Right cardiac atrium (tissue), 5 donors: ENCODE data around the gene KRT76. TPM values are rescaled to one million over a fixed set of nuclear protein-coding genes. Genes with fewer than 3 reads are reported as not detected.

Source experiments
- ATAC-seq, 2 donors: fragments of 200-7000 bp; cut with Tn5 transposase; one replicate each; pipeline versions ENCODE4 v1.8.0 to v1.9.1; 2020; ENCODE audit warnings: moderate library complexity in 2 of 2, mild to moderate bottlenecking in 1 of 2
- DNase-seq, 3 donors: peaks; one replicate each; pipeline ENCODE4 v3.0.0-alpha.2; 2020
- H3K27ac ChIP-seq: one replicate; pipeline ENCODE4 v1.5.1; 2013; ENCODE audit warnings: mild to moderate bottlenecking, low read length, control low read depth, moderate library complexity
- H3K27me3 ChIP-seq: one replicate; pipeline ENCODE4 v1.6.1; 2013; ENCODE audit not compliant: control insufficient read depth, insufficient read depth
- H3K4me1 ChIP-seq: one replicate; pipeline ENCODE4 v1.6.1; 2013; ENCODE audit warnings: low read length; ENCODE audit not compliant: control insufficient read depth, insufficient read depth
- H3K4me3 ChIP-seq: one replicate; pipeline ENCODE4 v1.5.1; 2013; ENCODE audit warnings: low read length, control low read depth
- H3K9me3 ChIP-seq: one replicate; pipeline ENCODE4 v1.6.1; 2013; ENCODE audit warnings: low read length; ENCODE audit not compliant: control insufficient read depth
- WGBS: extraction: QIAGEN DNeasy Blood & Tissue Kit; methylation state at CpG from one replicate; pipeline ENCODE4 v1.1.7; 2013; 5-methylcytosine and 5-hydroxymethylcytosine counted together
- intact Hi-C, 4 donors: fragments of 100-400 bp; cut with DNase I; formaldehyde crosslinking; loops; one replicate each; pipeline versions ENCODE4 v1.11.0 to v1.14.0; 2022 to 2023
- polyA plus RNA-seq: library from polyadenylated mRNA; stranded (reverse); fragments of 200-250 nt; gene quantifications from one replicate; pipeline ENCODE4 v1.2.3, GENCODE V29; 2013
- total RNA-seq, 4 donors: library from RNA; stranded (reverse); fragmentation: NEBNext Ultra II Directional; extraction: Animal tissue kit (Norgen Biotek cat#: 25700); gene quantifications; one replicate each; pipeline ENCODE4 v1.2.1, GENCODE V29; 2021
- donor health status: healthy with polysubstance abuse.
- donor health status: DM: no; HTN: yes; CAD: no.
- donor health status: DM: no; HTN: no; CAD: no.
- donor health status: DM: no; HTN: yes; CAD: no; lungs with severe emphysema.
- donor health status: DM: yes; HTN: yes; CAD: no.

Gene KRT76
- total and polyA plus RNA-seq, 5 donors, result not detected

DNA sequence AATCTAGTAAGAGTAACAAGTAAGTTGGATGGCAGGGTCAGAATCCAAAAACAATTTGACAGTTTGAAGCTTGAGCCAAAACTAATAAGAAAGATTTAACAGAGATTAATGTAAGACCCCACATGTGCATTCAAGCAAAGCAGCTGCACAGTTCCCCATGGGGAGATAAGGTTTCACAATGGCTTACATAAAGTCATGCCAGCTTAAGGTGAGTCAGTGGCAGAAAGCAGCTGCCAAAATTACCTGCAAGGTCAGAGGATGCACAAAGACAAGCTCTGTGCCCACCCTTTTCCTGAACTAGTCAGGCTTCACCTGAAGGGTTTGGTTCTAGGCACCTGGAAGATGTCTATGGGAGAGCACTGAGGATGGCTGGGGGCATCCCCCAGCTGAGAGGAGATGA, 37.2 kb downstream of the KRT76 start:
- no peak overlapping the region for H3K4me3 ChIP-seq
- intact Hi-C loops, result no loop called here
- ATAC-seq, result no peak
- H3K9me3 ChIP-seq, result peaks cover 2% of the 10 kb centered on the region
- no peak for DNase-seq
- no peaks in the 10 kb centered on the region for H3K4me1 ChIP-seq
- H3K27me3 ChIP-seq, result no peaks in the 10 kb centered on the region
- no peak overlapping the region for H3K27ac ChIP-seq

- DNase-seq (no peak), ATAC-seq (no peak)
- intact Hi-C loops, result no loop called here
- no peak overlapping the region for H3K27ac ChIP-seq
- H3K9me3 ChIP-seq, result peaks cover 2% of the 10 kb centered on the region
- no peaks in the 10 kb centered on the region for H3K27me3 ChIP-seq
- 70% methylated on average over 5 of the region's 5 CpGs for WGBS
- H3K4me1 ChIP-seq, result no peaks in the 10 kb centered on the region
- H3K4me3 ChIP-seq, result no peak overlapping the region
Observed at GRCh38 chr12:52735816-52736632, 41.1 kb downstream of the KRT76 start.

- Histone ChIP-seq H3K4me1 (no peaks in the 10 kb centered on the region), H3K9me3 (peaks cover 2% of the 10 kb centered on the region), H3K27me3 (no peaks in the 10 kb centered on the region), H3K27ac (no peak overlapping the region), H3K4me3 (no peak overlapping the region)
- no peak for DNase-seq
- intact Hi-C loops, result no loop called here
- ATAC-seq, result no peak
- WGBS, result 70% methylated on average over 8 of the region's 8 CpGs
Observed at GRCh38 chr12:52735106-52735505, 42.0 kb downstream of the KRT76 start.

- no peaks in the 10 kb centered on the region for H3K27me3 ChIP-seq
- no peak overlapping the region for H3K27ac ChIP-seq
- H3K9me3 ChIP-seq, result peaks cover 2% of the 10 kb centered on the region
- no peaks in the 10 kb centered on the region for H3K4me1 ChIP-seq
- H3K4me3 ChIP-seq, result no peak overlapping the region
- DNase-seq (no peak), ATAC-seq (no peak)
- WGBS, result 57% methylated on average over 2 of the region's 2 CpGs
- intact Hi-C loops, result no loop called here
Observed at GRCh38 chr12:52730793-52731192, 46.4 kb downstream of the KRT76 start.

DNA sequence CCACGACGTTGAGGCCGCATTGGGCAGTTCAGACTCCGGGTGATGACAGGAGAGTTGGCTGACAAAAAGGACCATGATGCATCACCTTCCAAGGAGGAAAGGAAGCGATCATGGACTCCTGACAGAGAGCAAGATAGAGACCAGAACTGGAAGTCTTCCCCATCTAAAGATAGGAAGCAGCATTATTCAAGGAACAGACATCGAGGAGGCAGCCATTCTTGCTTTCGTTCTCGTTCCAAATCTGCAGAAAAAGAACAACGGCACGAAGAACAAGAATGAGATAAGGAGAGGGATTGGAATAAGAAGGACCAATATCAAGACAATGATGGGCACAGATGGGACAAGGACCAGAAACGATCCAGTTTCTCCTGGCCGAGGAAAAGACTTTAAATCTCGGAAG, 46.8 kb downstream of the KRT76 start:
- Histone ChIP-seq H3K9me3 (peaks cover 2% of the 10 kb centered on the region), H3K4me1 (no peaks in the 10 kb centered on the region), H3K4me3 (no peak overlapping the region), H3K27me3 (no peaks in the 10 kb centered on the region), H3K27ac (no peak overlapping the region)
- intact Hi-C loops, result no loop called here
- no peak for DNase-seq
- ATAC-seq, result no peak
- WGBS, result 74% methylated on average over 13 of the region's 13 CpGs

DNA sequence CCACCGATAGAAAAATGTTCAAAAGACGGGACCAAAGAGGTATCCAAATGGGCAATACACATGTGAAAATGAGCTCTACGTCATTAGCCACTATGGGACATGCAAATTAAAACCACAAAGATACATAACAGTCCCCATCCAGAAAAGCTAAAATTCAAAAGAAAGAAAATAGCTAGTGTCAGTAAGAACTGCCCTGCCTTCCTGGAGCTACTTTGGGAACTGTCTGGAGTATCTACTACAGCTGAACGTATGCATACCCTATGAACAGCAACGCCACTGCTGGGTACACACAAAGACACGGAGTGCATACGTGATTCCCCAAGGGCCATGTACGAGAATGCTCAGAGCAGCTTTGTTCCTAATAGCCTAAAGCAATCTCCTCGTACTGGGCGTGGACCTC, 48.0 kb downstream of the KRT76 start:
- no peaks in the 10 kb centered on the region for H3K27me3 ChIP-seq
- DNase-seq, result no peak
- H3K9me3 ChIP-seq, result no peaks in the 10 kb centered on the region
- no peak overlapping the region for H3K4me3 ChIP-seq
- H3K27ac ChIP-seq, result no peak overlapping the region
- no peaks in the 10 kb centered on the region for H3K4me1 ChIP-seq
- ATAC-seq, result no peak
- 80% methylated on average over 10 of the region's 10 CpGs for WGBS
- intact Hi-C loops, result no loop called here

GRCh38 chr12:52728374-52728773, 48.8 kb downstream of the KRT76 start:
- DNase-seq, result no peak
- Histone ChIP-seq H3K4me3 (no peak overlapping the region), H3K27me3 (no peaks in the 10 kb centered on the region), H3K9me3 (no peaks in the 10 kb centered on the region), H3K4me1 (no peaks in the 10 kb centered on the region), H3K27ac (no peak overlapping the region)
- ATAC-seq, result no peak
- 88% methylated on average over 2 of the region's 2 CpGs for WGBS
- intact Hi-C loops, result no loop called here

DNA sequence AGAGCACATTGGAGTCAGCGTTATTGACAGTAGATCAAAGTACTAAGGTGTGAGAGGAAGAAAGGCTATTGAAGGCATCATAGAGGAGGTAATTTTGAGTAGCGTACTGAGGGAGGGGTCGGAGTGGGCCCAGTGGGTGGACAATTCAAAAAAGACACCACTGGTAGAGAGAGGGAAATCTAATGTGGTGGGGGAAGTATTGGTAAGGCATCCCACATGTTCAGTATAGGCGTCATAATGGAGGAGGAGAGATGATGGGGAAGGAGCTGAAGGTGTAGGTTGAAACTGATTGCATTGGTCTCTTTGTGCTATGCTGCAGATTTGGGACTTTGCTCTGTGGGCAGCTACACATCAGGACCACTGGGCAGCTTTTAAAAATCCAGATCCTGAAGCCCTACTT, 50.1 kb downstream of the KRT76 start:
- ATAC-seq, result no peak
- no peak overlapping the region for H3K4me3 ChIP-seq
- H3K27ac ChIP-seq, result no peak overlapping the region
- no peaks in the 10 kb centered on the region for H3K4me1 ChIP-seq
- no peak for DNase-seq
- intact Hi-C loops, result no loop called here
- no peaks in the 10 kb centered on the region for H3K27me3 ChIP-seq
- H3K9me3 ChIP-seq, result no peaks in the 10 kb centered on the region
- WGBS, result 87% methylated on average over 4 of the region's 4 CpGs

DNA sequence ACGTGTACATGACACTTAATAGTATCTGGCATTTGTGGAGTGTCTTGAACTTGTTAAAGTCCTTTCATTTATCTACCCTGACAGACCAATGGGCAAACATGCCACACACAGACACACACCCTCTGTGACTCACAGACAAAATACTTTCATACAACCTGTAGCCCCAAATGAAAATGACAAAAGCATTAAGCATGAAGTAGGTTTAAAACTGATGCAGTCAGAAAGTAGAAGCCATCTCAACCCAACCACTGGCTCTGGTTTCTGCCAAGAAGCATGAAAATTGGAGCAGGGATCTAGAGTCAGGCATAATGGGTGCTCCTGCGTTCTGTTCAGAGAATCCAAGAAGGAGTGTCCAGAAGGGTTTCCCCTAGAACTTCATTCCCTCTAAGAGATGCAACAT, 50.7 kb downstream of the KRT76 start:
- WGBS, result 63% methylated on average over 2 of the region's 2 CpGs
- H3K27ac ChIP-seq, result no peak overlapping the region
- DNase-seq (no peak), ATAC-seq (no peak)
- H3K4me3 ChIP-seq, result no peak overlapping the region
- no peaks in the 10 kb centered on the region for H3K27me3 ChIP-seq
- no peaks in the 10 kb centered on the region for H3K4me1 ChIP-seq
- intact Hi-C loops, result no loop called here
- no peaks in the 10 kb centered on the region for H3K9me3 ChIP-seq

DNA sequence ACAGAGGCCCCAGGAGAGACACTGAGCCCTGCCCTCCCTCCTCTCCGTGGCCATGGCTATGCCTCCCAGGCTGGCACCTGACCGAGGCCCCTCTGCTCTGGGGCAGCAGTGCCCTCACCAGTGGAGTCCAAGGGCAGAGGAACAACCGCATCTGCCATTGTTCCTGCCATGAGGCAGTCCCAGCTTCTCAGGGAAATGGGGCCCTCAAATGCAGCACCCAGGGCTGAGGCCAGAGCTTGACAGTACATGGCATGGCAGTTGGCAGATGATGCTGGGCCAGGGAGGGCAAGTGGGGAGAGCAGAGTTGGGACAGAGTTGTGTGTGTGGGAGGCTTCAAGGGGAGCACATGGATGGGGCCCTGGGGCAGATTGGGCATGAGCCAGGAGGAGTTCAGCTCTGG, 52.8 kb downstream of the KRT76 start:
- DNase-seq (no peak), ATAC-seq (no peak)
- no peaks in the 10 kb centered on the region for H3K27me3 ChIP-seq
- H3K27ac ChIP-seq, result no peak overlapping the region
- H3K4me3 ChIP-seq, result no peak overlapping the region
- intact Hi-C loops, result no loop called here
- H3K4me1 ChIP-seq, result no peaks in the 10 kb centered on the region
- 88% methylated on average over 3 of the region's 3 CpGs for WGBS
- no peaks in the 10 kb centered on the region for H3K9me3 ChIP-seq

DNA sequence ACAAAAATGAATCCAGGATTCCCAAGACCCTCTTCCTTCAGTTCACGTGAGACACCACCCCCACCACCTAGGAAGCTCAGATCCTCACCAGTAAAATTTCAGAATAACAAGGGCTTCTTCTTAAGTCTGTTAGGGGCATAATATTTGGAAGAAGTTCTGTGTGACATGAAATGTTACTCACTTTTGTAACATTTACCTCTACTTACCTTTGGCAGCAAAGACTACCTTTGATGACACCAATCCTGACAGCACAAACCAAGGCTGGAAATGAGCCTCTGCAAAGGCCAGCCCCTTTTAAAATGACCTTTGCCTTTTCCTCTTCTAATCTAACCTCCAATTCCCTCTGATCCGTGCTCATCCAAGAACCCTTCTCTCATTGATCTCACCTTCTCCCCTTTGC, 54.5 kb downstream of the KRT76 start:
- WGBS, result 68% methylated on average over 2 of the region's 2 CpGs

More for the DNA sequence above, 54.5 kb downstream of the KRT76 start:
- DNase-seq, result no peak
- Histone ChIP-seq H3K4me1 (no peaks in the 10 kb centered on the region), H3K27ac (no peak overlapping the region), H3K9me3 (no peaks in the 10 kb centered on the region), H3K4me3 (no peak overlapping the region), H3K27me3 (no peaks in the 10 kb centered on the region)
- intact Hi-C loops, result no loop called here
- ATAC-seq, result no peak
